ENCODE measurements around the gene TNNI3K.

DNA sequence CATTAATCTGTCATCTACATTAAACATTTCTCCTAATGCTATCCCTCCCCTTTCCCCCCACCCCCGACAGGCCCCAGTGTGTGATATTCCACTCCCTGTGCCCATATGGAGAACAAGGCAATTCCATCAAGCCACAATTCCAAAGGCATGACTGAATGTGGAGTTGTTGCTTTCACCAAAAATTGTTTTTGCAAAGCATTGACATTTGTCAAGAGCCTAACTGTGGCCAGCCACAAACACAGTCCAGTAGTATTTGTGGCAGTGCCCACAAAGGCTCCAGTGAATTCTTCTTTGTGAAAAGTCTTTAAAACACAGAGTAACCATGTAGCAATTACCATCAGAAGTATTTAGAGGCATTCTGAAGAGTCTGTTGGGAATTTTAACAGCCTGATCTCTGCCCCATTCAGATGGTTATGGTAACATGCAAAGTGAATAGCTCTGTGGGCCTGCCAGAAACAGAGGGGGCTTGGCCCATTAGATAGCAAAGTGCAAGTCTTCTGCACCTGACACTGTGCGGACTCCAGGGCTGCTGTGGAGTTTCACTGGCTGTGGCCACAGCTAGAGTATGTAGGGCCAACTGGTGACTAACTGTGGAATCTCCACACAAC is 288.8 kb downstream of the TNNI3K start:
- TF ChIP-seq EZH2 (IDR thresholded peaks at IDR 0.05; ENCODE audit: low read length, unreplicated experiment), result no peak
- TF ChIP-seq, protein P1, sequence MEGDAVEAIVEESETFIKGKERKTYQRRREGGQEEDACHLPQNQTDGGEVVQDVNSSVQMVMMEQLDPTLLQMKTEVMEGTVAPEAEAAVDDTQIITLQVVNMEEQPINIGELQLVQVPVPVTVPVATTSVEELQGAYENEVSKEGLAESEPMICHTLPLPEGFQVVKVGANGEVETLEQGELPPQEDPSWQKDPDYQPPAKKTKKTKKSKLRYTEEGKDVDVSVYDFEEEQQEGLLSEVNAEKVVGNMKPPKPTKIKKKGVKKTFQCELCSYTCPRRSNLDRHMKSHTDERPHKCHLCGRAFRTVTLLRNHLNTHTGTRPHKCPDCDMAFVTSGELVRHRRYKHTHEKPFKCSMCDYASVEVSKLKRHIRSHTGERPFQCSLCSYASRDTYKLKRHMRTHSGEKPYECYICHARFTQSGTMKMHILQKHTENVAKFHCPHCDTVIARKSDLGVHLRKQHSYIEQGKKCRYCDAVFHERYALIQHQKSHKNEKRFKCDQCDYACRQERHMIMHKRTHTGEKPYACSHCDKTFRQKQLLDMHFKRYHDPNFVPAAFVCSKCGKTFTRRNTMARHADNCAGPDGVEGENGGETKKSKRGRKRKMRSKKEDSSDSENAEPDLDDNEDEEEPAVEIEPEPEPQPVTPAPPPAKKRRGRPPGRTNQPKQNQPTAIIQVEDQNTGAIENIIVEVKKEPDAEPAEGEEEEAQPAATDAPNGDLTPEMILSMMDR (conservative IDR thresholded peaks at IDR 0.05; ENCODE audit: low read depth, low read length), result no peak
- no peak for TF ChIP-seq EZH2phosphoT487 (IDR thresholded peaks at IDR 0.05; ENCODE audit: borderline replicate concordance, low read length)
